HG03460 (cell line): ENCODE results near the gene UBTF.

ENCODE experiments used
- ATAC-seq: cut with Tn5 transposase; IDR thresholded peaks from one replicate; pipeline ENCODE4 v1.9.1; 2021; ENCODE audit not compliant: unreplicated experiment

Gene UBTF

GRCh38 chr17:44216173-44216572, 3.3 kb downstream of the UBTF start:
- ATAC-seq = no peak

DNA sequence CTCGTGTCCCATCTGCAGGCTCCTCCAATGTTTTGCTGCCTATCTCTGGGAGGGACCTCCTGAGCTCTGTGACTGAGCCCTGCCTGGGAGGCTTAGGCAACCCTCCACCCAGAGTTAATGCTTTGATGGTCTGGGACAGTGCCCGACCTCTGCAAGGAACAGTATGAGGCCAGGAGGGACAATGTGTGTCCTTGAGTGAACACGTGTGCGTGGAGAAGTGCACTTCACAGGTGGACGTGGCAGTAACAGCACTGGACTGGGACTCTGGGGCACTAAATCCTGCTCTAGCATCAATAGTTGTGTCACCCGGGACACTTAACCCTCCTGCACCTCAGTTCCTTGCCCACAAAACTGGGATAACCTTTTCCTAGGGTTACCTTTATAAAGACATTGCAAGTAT, 4.6 kb downstream of the UBTF start:
- ATAC-seq = no peak

DNA sequence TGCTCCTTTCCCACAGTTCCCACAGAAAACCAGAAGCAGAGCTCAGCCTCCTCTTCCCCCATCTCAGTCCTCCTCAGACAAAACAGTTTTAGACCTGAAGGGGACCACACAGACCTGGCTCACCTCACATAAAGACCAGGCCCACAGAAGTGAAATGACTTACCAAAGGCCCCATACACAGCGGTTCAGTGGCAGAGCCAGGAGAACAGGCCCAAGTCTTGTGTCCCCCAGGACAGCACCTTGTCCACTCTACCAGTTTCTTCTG, 5.3 kb downstream of the UBTF start:
- no peak for ATAC-seq

DNA sequence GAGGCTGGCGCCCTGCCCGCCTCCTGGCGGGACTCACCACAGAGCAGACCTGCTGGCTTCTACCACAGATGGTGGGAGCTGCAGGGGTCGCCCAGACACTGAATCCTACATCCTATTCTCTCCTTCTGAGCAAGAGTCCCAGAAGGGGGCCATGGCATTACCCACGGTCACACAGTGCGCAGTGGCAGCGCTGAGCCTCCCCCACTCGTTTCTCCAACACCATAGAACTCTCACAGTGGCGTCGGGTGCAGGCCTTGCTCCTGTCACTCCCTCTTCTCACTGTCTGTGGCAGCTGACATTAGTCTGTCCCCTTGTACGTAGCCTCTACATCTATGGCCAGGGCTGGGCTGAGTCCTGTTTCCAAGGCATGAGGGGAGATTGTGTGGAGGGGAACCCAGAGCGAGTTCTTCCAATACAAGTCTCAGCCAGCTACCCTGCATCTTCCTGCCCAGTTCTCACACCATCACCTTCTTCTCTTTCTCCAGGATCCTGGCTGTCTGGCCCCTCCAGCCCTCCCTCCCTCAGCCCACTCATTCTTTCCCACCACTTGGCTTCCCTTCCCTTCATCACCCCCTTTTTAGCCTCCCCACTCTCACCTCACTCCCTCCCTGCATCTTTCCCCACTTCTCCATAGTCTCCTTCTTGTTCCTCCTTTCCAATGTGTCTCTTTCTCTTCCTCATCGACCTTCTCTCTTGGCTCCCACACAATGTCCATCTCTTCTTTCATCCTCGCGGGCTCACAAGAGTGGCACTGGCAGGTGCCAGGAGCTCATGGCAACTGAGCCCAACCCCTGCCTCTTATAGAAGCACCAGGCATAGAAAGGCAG, 5.9 kb downstream of the UBTF start:
- no peak for ATAC-seq

GRCh38 chr17:44212507-44213402, 6.7 kb downstream of the UBTF start:
- no peak for ATAC-seq

- ATAC-seq = no peak
These were observed 7.9 kb downstream of the UBTF start for GRCh38 chr17:44211281-44212265.

DNA sequence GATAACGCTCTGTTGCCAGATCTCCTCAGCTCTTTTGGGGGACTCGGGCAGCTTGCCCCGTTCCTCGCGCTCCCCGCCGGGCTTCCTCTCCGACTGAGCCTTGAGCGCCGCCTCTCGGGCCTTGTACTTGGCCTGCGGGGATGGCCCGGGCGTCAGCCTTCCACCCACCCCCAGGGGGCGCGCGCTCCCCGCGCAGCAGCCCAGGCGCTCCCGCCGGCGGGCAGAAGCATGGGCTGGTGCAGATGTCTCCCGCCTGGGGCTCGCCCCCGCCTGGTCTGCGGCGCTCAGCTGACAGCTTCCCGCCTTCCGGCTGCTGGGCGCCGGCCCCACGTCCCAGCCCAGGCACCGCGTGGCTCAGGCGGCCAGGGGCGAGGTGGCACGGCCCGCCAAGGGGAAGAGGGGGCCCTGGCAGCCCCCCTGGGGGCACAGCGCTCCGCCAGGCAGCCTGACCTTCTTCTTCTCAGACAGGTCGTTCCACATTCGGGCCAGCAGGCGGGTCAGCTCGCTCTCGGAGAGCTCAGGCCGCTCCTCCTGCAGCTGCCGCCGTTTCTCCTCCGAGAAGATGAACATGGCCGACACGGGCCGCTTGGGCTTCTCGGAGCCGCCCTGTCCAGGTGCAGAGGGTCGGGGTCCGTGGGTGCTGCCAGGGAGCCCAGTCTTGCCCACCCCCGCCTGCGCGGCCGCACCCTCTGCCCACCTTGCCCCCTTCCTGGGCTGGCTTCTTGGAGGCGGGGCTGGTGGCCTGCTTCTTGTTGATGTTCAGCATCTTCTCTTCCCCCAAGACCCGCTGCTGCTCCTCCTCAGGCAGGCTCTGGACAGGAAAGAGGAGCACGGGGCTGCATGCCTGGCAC, 8.9 kb downstream of the UBTF start:
- ATAC-seq = peak; percentile 76

GRCh38 chr17:44209786-44210341, 9.6 kb downstream of the UBTF start:
- ATAC-seq = peak; percentile 21

- ATAC-seq = no peak
These were observed 11.7 kb downstream of the UBTF start for GRCh38 chr17:44207743-44208142.

DNA sequence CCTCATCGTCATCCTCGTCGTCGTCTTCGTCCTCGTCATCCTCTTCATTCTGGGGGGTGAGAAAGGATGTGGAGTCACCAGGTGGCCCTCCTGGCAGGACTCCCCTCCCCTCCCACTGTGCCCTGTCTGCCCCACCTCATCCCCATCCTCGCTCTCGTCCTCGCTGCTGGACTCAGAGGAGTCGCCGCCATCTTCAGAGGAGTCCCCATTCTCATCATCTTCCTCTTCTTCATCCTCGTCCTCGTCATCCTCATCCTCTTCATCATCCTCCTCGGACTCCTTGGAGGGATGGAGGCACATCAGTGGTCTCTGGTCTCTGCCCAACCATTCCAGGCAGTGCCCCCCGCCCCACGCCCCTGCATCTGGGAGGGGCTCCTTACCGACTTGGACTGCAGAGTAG, 12.2 kb downstream of the UBTF start:
- ATAC-seq = no peak

DNA sequence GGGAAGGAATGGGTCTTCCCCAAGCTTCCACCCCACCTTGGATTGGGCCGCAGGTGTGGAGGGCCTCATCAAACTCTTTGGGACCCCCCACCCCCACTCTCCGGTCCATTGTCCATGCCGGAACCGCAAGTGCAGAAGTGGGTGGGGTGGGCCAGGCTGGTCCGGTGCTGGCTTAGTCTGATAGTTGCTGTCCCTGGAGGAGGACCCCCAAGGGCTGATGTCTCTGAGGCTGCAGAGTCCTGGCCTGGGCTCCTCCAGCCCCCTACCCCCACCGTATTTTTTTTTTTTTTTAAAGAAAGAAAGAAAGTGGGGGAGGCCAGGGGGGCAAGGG, 12.7 kb downstream of the UBTF start:
- no peak for ATAC-seq

DNA sequence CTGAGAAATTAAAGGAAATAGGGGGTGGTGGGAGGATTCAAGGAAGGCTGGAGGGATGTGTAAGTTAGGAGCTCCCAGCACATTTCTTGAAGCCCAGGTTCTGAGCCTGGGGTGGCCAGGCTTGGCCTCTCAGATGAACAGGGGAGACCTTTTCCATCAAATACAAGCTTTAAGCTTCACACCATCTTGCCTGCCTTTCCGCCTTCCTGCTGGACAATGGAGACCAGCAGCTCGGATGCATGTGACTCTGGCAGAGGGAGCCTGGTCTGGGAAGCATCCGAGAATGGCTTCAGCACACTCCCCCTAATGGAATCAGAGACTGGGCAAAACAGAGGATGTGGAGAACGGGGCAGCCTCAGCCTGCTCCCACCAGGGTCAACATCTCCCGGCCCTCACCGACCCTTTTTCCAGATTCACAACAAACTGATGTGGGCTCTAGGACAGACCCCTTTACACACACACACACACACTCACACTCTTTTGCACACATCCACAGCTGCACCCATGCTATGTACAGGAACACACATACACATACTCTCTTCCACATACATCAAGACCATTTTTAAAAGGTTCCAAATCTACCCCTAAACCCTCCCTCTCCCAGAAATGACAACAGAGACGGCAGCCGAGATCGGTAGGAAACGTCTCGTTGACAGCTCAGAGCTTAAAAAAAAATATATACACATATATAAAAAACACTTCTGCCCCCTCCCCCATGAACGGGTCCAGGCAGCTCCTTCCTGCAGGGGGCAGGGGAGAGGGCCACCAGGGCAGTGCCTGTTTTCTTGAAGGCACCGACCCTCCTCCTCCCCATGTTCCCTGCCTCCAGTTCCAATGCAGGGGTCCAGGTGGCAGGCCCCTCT, 13.3 kb downstream of the UBTF start:
- ATAC-seq = no peak

GRCh38 chr17:44204441-44204882, 15.0 kb downstream of the UBTF start:
- ATAC-seq = no peak

- ATAC-seq = no peak
These were observed 15.6 kb downstream of the UBTF start for GRCh38 chr17:44203731-44204440.

DNA sequence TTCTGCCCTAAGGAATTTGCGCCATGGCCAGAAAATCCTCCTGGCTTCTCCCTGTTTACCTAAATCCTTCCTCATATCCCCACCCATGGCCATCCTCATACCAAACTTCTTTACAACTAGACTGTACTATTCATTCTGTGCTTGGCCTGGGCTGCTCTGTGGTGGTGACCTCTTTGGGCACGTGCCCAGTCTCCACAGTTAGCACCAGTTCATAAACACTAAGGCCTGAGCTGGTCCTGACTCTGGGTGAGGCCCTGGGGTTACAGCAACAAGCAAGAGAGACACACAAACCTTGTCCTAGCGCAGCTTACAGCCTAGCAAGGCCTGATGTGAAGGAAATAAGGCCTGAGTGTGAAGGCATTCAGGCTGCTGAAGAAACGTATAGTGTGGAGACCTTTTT, 16.7 kb downstream of the UBTF start:
- no peak for ATAC-seq

DNA sequence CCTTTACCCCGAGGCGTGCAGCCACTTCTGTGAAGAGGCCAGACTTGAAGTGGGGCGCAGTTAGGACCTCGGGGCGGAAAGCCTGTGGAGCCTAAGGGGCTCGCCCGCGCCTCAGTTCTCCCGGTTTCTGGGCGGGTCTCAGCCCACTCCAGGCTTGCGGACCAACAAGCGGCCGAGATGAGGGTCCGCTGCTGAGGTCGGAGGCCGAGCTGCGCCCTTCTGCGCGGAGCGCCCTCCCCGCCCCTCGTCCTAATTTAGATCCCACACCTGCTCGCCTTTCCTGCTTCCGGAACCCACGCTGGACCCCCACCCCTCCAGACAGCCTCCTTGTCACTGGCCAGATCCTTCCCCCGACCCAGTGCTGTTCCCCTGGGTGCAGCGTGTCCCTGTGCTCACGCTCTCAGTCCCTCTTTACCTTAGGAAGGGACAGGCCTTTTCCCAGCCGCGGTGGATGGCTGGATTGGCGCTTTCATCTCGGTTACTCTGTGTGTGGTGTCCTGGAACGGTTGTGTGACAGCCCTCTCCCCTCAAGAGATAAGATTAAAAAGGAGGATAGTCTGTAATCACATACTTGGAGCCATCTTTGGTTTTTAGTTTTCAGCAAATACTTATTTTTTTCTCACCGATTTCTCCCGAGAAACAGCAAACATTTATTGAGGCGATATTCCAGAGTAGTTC, 18.9 kb downstream of the UBTF start:
- no peak for ATAC-seq

DNA sequence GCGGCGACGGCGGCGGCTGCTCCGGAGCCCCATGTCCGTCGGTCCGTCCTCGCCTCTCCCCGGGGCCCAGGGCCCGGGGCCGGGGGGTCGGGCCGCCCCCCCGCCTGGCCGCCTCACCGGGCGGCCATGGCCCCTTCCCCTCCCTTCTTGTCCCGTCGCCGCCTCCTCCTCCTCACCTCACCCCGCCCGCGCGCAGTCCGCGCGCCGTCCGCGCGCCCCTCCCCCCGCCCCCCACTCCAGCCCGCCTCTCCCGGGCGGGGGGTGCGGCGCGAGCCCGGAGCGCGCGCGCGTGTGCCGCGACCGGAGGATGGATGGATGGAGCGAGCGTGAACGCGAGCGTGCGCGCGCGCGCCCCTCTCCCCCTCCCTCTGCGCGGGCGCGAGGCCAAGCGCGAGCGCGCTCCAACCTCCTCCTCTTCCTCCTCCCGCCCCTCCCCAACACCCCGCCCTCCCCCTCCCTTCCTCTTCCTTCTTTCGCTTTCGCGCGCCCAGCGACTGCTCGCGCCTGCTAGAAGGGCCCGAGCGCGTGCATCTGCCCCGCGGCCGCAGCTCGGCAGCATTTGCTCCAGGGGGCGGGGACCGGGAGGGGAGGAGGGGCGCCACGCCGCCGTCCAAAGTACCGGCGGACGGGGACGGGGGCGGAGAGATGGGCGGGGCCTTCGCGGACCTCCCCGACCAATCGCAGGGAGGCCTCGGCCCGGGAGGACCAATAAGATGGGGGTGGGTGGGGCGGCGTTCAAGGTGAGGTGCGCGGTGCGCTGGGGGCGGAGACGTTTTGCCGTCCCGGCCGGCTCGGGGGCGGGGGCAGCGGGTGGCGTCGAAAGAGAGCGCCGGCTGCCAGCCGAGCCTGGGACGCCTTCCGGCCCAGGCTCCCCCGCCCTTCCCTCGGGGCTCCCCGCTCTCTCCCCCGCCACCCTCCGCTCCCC, 19.7 kb downstream of the UBTF start, which contains the start of gene ATXN7L3:
Gene ATXN7L3 (minus strand): TSS at position 332 of the 925 bp plus-strand sequence. CDS start 1,814 bp downstream, outside the sequence.
- ATAC-seq = peak; percentile 64
